Activated naive CD4-positive, alpha-beta T cell treated with anti-CD3 and anti-CD28 coated beads for 36 hours (primary cell): ENCODE measurements around the gene SHF. TPM values are rescaled to one million over a fixed set of nuclear protein-coding genes. Genes with fewer than 3 reads are reported as not detected.
A peak's percentile ranks its signal among the peaks of the same experiment; 100 is the strongest.

Experiments used
- CTCF ChIA-PET: fragments of 350-600 bp; sonication (Branson Sonifier 250); formaldehyde crosslinking; loops from one replicate; lab custom pipeline; 2021; ENCODE audit warnings: antibody characterized with exemption; lab: Charles Lee
- DNase-seq: peaks from one replicate; pipeline ENCODE4 v3.0.0-alpha.2; 2020
- H3K27ac Mint-ChIP-seq: one replicate; pipeline ENCODE4 v1.8.0; 2021; ENCODE audit warnings: mild to moderate bottlenecking, mixed read lengths
- H3K27me3 Mint-ChIP-seq: one replicate; pipeline ENCODE4 v1.8.0; 2021; ENCODE audit warnings: low read depth, mixed read lengths
- H3K36me3 Mint-ChIP-seq: one replicate; pipeline ENCODE4 v1.8.0; 2021; ENCODE audit warnings: low read depth, mixed read lengths
- H3K4me1 Mint-ChIP-seq: one replicate; pipeline ENCODE4 v1.8.0; 2021; ENCODE audit warnings: low read depth, mixed read lengths
- H3K4me3 Mint-ChIP-seq: one replicate; pipeline ENCODE4 v1.8.0; 2021; ENCODE audit warnings: mild to moderate bottlenecking, moderate library complexity, mixed read lengths
- H3K9me3 Mint-ChIP-seq: one replicate; pipeline ENCODE4 v1.8.0; 2021; ENCODE audit warnings: mixed read lengths
- intact Hi-C: fragments of 100-400 bp; cut with micrococcal nuclease; formaldehyde crosslinking; loops from one replicate; pipeline ENCODE4 v1.15.1; 2023
- total RNA-seq, 2 experiments: library from RNA; stranded (reverse); gene quantifications; one replicate each; pipeline ENCODE4 v1.2.3, GENCODE V29; 2021

The SHF gene
- total RNA-seq, 2 experiments from 2014 or later, result 2.3 to 3.3 TPM

GRCh38 chr15:45180201-45180600 lies 7.6 kb downstream of the SHF start:
- no peak overlapping the region for H3K27ac Mint-ChIP-seq
- peaks cover 7% of the 10 kb centered on the region for H3K4me1 Mint-ChIP-seq
- no peaks in the 10 kb centered on the region for H3K36me3 Mint-ChIP-seq
- CTCF ChIA-PET, result interaction anchor here (0.7 to 3.9 kb wide), 14 partner anchors 11 to 277 kb away, joined by 3 to 32 read pairs (median 6); no protein-coding TSS in a partner anchor
- H3K27me3 Mint-ChIP-seq, result no peaks in the 10 kb centered on the region
- no peak for DNase-seq
- intact Hi-C loops, result no loop called here
- no peaks in the 10 kb centered on the region for H3K9me3 Mint-ChIP-seq
- H3K4me3 Mint-ChIP-seq, result no peak overlapping the region

- Mint-ChIP-seq H3K36me3 (no peaks in the 10 kb centered on the region), H3K4me3 (no peak overlapping the region), H3K27ac (no peak overlapping the region), H3K9me3 (no peaks in the 10 kb centered on the region), H3K4me1 (peaks cover 5% of the 10 kb centered on the region), H3K27me3 (no peaks in the 10 kb centered on the region)
- CTCF ChIA-PET, result interaction anchor here (1.1 to 3.9 kb wide), 14 partner anchors 10 to 239 kb away, joined by 3 to 32 read pairs (median 6); no protein-coding TSS in a partner anchor
- peak; percentile 58 for DNase-seq
- intact Hi-C loops, result no loop called here
Observed at GRCh38 chr15:45179221-45179985, 8.4 kb downstream of the SHF start.

GRCh38 chr15:45177285-45177684 lies 10.5 kb downstream of the SHF start:
- intact Hi-C loops, result no loop called here
- DNase-seq, result no peak
- H3K4me1 Mint-ChIP-seq, result peaks cover 3% of the 10 kb centered on the region
- no peaks in the 10 kb centered on the region for H3K27me3 Mint-ChIP-seq
- H3K27ac Mint-ChIP-seq, result no peak overlapping the region
- H3K9me3 Mint-ChIP-seq, result no peaks in the 10 kb centered on the region
- no peaks in the 10 kb centered on the region for H3K36me3 Mint-ChIP-seq
- CTCF ChIA-PET, result interaction anchor here (0.9 to 2.6 kb wide), 5 partner anchors 9 to 100 kb away, joined by 3 to 9 read pairs (median 6); no protein-coding TSS in a partner anchor
- H3K4me3 Mint-ChIP-seq, result no peak overlapping the region

GRCh38 chr15:45174577-45174976 lies 13.2 kb downstream of the SHF start:
- Mint-ChIP-seq H3K4me1 (no peaks in the 10 kb centered on the region), H3K27ac (no peak overlapping the region), H3K9me3 (no peaks in the 10 kb centered on the region), H3K27me3 (no peaks in the 10 kb centered on the region), H3K4me3 (no peak overlapping the region), H3K36me3 (no peaks in the 10 kb centered on the region)
- DNase-seq, result no peak
- CTCF ChIA-PET, result no interaction called here
- intact Hi-C loops, result no loop called here

GRCh38 chr15:45174069-45174468 lies 13.7 kb downstream of the SHF start:
- no peak overlapping the region for H3K4me3 Mint-ChIP-seq
- no peaks in the 10 kb centered on the region for H3K4me1 Mint-ChIP-seq
- intact Hi-C loops, result no loop called here

GRCh38 chr15:45171912-45172311 lies 15.9 kb downstream of the SHF start:
- Mint-ChIP-seq H3K9me3 (no peaks in the 10 kb centered on the region), H3K36me3 (no peaks in the 10 kb centered on the region), H3K27ac (no peak overlapping the region), H3K4me1 (no peaks in the 10 kb centered on the region), H3K4me3 (no peak overlapping the region), H3K27me3 (no peaks in the 10 kb centered on the region)
- CTCF ChIA-PET, result interaction anchor here (0.6 to 1.7 kb wide), 5 partner anchors 9 to 446 kb away, joined by 3 to 5 read pairs (median 4); no protein-coding TSS in a partner anchor
- intact Hi-C loops, result no loop called here
- no peak for DNase-seq

More at GRCh38 chr15:45174069-45174468, 13.7 kb downstream of the SHF start:
- H3K36me3 Mint-ChIP-seq, result no peaks in the 10 kb centered on the region
- H3K9me3 Mint-ChIP-seq, result no peaks in the 10 kb centered on the region
- no peak for DNase-seq
- H3K27me3 Mint-ChIP-seq, result no peaks in the 10 kb centered on the region
- CTCF ChIA-PET, result no interaction called here
- H3K27ac Mint-ChIP-seq, result no peak overlapping the region

- Mint-ChIP-seq H3K4me3 (no peak overlapping the region), H3K4me1 (peaks cover 10% of the 10 kb centered on the region), H3K36me3 (no peaks in the 10 kb centered on the region), H3K27ac (no peak overlapping the region), H3K27me3 (no peaks in the 10 kb centered on the region), H3K9me3 (no peaks in the 10 kb centered on the region)
- CTCF ChIA-PET, result interaction anchor here (0.9 to 5.1 kb wide), 5 partner anchors 7 to 46 kb away, joined by 3 to 32 read pairs (median 6); no protein-coding TSS in a partner anchor
- intact Hi-C loops, result no loop called here
- DNase-seq, result no peak
Observed at GRCh38 chr15:45169608-45170480, 17.9 kb downstream of the SHF start.

GRCh38 chr15:45168751-45169551 lies 18.8 kb downstream of the SHF start:
- Mint-ChIP-seq H3K36me3 (no peaks in the 10 kb centered on the region), H3K4me3 (no peak overlapping the region), H3K27me3 (no peaks in the 10 kb centered on the region), H3K4me1 (peaks cover 10% of the 10 kb centered on the region), H3K9me3 (no peaks in the 10 kb centered on the region), H3K27ac (no peak overlapping the region)
- intact Hi-C loops, result no loop called here
- DNase-seq, result no peak
- CTCF ChIA-PET, result interaction anchor here (0.7 to 5.1 kb wide), 13 partner anchors 8 to 289 kb away, joined by 3 to 32 read pairs (median 5); partner anchors contain the start of gene SHF

GRCh38 chr15:45168286-45168685 lies 19.5 kb downstream of the SHF start:
- intact Hi-C loops, result no loop called here
- DNase-seq, result no peak
- Mint-ChIP-seq H3K4me1 (peaks cover 10% of the 10 kb centered on the region), H3K4me3 (no peak overlapping the region), H3K27ac (no peak overlapping the region), H3K27me3 (no peaks in the 10 kb centered on the region), H3K9me3 (no peaks in the 10 kb centered on the region), H3K36me3 (no peaks in the 10 kb centered on the region)
- CTCF ChIA-PET, result interaction anchor here (0.7 to 5.1 kb wide), 14 partner anchors 9 to 290 kb away, joined by 3 to 32 read pairs (median 4); partner anchors contain the start of gene SHF

GRCh38 chr15:45167631-45168205 lies 20.0 kb downstream of the SHF start:
- no peak for DNase-seq
- Mint-ChIP-seq H3K9me3 (no peaks in the 10 kb centered on the region), H3K4me1 (peaks cover 10% of the 10 kb centered on the region), H3K36me3 (no peaks in the 10 kb centered on the region), H3K27ac (peak overlapping the region; percentile 66), H3K27me3 (no peaks in the 10 kb centered on the region), H3K4me3 (peak overlapping the region; percentile 69)
- intact Hi-C loops, result loop anchor here (1.0 to 2.0 kb wide), 4 partner anchors 21 to 235 kb away; a partner anchor contains a TSS
- CTCF ChIA-PET, result interaction anchor here (0.5 to 5.1 kb wide), 15 partner anchors 9 to 263 kb away, joined by 3 to 32 read pairs (median 4); partner anchors contain the start of gene SHF
